Hematopoietic multipotent progenitor cell treated with erythropoietin and hydrocortisone succinate and interleukin-3 and kit ligand, for 15 days (in vitro differentiated cells): ENCODE results near the gene KIF26B.

Experiments used
- DNase-seq: peaks from one replicate; pipeline ENCODE4 v3.0.0-alpha.2; 2015; ENCODE audit warnings: low spot score

Gene KIF26B

DNA sequence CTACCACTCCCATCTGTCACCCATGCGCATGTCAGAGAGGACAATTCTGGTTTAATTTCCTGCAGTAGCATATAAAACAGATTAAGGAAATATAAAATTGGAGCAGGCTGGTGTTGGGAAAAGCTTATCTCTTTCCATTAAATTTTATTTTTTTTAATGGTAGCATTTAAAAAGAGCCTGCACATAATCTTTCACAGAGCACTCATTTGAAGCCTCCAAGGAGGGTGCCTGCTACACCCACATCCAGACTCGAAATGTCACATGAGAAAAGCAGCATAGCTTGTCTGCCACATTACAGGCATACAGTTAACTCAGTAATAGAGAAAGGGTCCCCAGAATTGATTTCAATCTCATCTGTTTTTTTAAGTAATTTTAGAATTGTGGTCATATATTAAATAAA, 599.0 kb downstream of the KIF26B start:
- no peak for DNase-seq

DNA sequence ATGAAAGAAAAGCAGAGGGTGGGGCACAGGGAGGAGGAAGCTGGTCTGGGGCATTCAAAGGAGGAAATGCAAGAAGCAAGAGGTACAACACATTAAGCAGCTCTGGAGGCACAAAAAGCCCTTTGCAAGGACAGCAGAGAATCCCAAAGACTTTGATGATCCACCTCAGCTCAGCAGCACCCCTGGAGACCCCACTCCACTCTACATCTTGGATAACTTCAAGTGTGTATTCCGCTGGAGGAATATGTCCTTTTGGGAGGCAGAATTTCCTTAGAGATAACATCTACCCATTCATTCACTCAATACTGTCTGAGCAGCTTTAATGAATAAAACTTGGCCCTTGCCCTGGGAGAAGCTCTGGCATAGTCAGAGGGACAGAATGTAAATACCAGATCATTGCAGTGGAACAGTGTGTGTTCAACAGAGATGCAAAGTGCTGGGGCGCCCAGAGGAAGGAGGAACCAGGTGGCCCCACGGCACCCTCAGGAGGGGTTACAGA, 599.7 kb downstream of the KIF26B start:
- no peak for DNase-seq
